Fibroblast of lung (primary cell): Measurements from ENCODE around the gene DENND11. TPM values are rescaled to one million over a fixed set of nuclear protein-coding genes. Genes with fewer than 3 reads are reported as not detected.

Experiments used
- DNase-seq, 2 donors: peaks; one replicate each; pipeline versions ENCODE4 v3.0.0 to v3.0.0-alpha.2; 2010; ENCODE audit warnings: low read depth in 2 of 2
- H2AFZ ChIP-seq: 2 replicates; pipeline ENCODE4 v1.5.1; 2012; ENCODE audit warnings: low read length, control low read depth, inconsistent platforms
- H3K27ac ChIP-seq: 2 replicates; pipeline ENCODE4 v1.5.1; 2011; ENCODE audit warnings: low read length, control low read depth; ENCODE audit not compliant: insufficient read depth
- H3K27me3 ChIP-seq: 2 replicates; pipeline ENCODE4 v1.5.1; 2011; ENCODE audit warnings: mild to moderate bottlenecking, low read length; ENCODE audit not compliant: control insufficient read depth, insufficient read depth
- H3K36me3 ChIP-seq: 2 replicates; pipeline ENCODE4 v1.5.1; 2011; ENCODE audit warnings: low read length; ENCODE audit not compliant: control insufficient read depth, insufficient read depth
- H3K4me1 ChIP-seq: 2 replicates; pipeline ENCODE4 v1.5.1; 2011; ENCODE audit warnings: low read length; ENCODE audit not compliant: control insufficient read depth, insufficient read depth; ENCODE audit errors: extremely low read depth
- H3K4me2 ChIP-seq: 2 replicates; pipeline ENCODE4 v1.5.1; 2011; ENCODE audit warnings: low read length, control low read depth; ENCODE audit not compliant: insufficient read depth; ENCODE audit errors: extremely low read depth
- H3K4me3 ChIP-seq, 4 experiments: fragments of 200-600 bp in 1 of 4; sonication (generic) in 1 of 4; replicated peaks in 1 of 4; 2 replicates each; pipeline ENCODE4 v1.5.1; 2011 to 2016; ENCODE audit warnings: low read length in 4 of 4, low read depth in 3 of 4, mild to moderate bottlenecking in 3 of 4, control low read depth in 2 of 4, inconsistent platforms in 1 of 4, mixed read lengths in 1 of 4; ENCODE audit not compliant: insufficient read depth in 1 of 4; ENCODE audit errors: control extremely low read depth in 1 of 4
- H3K79me2 ChIP-seq: 2 replicates; pipeline ENCODE4 v1.5.1; 2012; ENCODE audit warnings: mild to moderate bottlenecking, low read length, inconsistent platforms; ENCODE audit not compliant: control insufficient read depth, insufficient read depth
- H3K9ac ChIP-seq: 2 replicates; pipeline ENCODE4 v1.5.1; 2011; ENCODE audit warnings: mild to moderate bottlenecking, low read length, control low read depth; ENCODE audit not compliant: insufficient read depth
- H3K9me3 ChIP-seq: 2 replicates; pipeline ENCODE4 v1.5.1; 2012; ENCODE audit warnings: low read depth, low read length; ENCODE audit not compliant: control insufficient read depth, insufficient read depth
- H4K20me1 ChIP-seq: 2 replicates; pipeline ENCODE4 v1.5.1; 2011; ENCODE audit warnings: low read length; ENCODE audit not compliant: control insufficient read depth, insufficient read depth; ENCODE audit errors: extremely low read depth
- CTCF ChIP-seq, 2 donors: IDR thresholded peaks in 1 of 2; conservative IDR thresholded peaks in 1 of 2; 1 replicate in 1 of 2; 2 replicates in 1 of 2; pipeline ENCODE4 v1.5.1; 2011 to 2012; ENCODE audit warnings: low read length in 2 of 2, control low read depth in 1 of 2, inconsistent platforms in 1 of 2, low read depth in 1 of 2, mild to moderate bottlenecking in 1 of 2
- EZH2 ChIP-seq: IDR thresholded peaks from 2 replicates; pipeline ENCODE4 v1.5.1; 2012; ENCODE audit warnings: low read length, control low read depth, mild to moderate bottlenecking; ENCODE audit errors: missing control alignments
- polyA plus RNA-seq, 2 donors: library from polyadenylated mRNA; depleted of rRNA in 1 of 2; stranded (reverse) in 1 of 2; unstranded in 1 of 2; fragments of >200 nt; gene quantifications; 2 replicates each; pipeline ENCODE4 v1.2.1, GENCODE V29; 2011 to 2012; ENCODE audit warnings: missing spikeins in 1 of 2
- total RNA-seq: library from RNA; depleted of rRNA; stranded (reverse); fragments of >200 nt; gene quantifications from 2 replicates; pipeline ENCODE4 v1.2.1, GENCODE V29; 2014

Gene DENND11
- total and polyA plus RNA-seq, 2 donors (not counting 1 experiment from before 2014, with no cell fraction given), result 2.7 to 6.1 TPM

- DNase-seq, result no peak
- Histone ChIP-seq H4K20me1 (no peaks in the 10 kb centered on the region), H3K36me3 (no peaks in the 10 kb centered on the region), H3K27ac (no peak overlapping the region), H3K9ac (no peak overlapping the region), H3K27me3 (no peaks in the 10 kb centered on the region), H3K4me2 (no peak overlapping the region), H2AFZ (no peak overlapping the region), H3K4me1 (no peaks in the 10 kb centered on the region), H3K4me3 (no peak overlapping the region), H3K79me2 (no peaks in the 10 kb centered on the region), H3K9me3 (no peaks in the 10 kb centered on the region)
- TF ChIP-seq CTCF (conservative IDR thresholded peaks at IDR 0.05 in 1 of 2, IDR thresholded peaks at IDR 0.05 in 1 of 2; ENCODE audit: low read depth in 1 of 2, low read length in 2 of 2) (no peak), EZH2 (no peak)
These were observed 27.1 kb upstream of the DENND11 start for GRCh38 chr7:141729020-141729419.

GRCh38 chr7:141722529-141722928 lies 20.6 kb upstream of the DENND11 start:
- H3K36me3 ChIP-seq, result no peaks in the 10 kb centered on the region
- no peak for DNase-seq
- TF ChIP-seq CTCF (conservative IDR thresholded peaks at IDR 0.05 in 1 of 2, IDR thresholded peaks at IDR 0.05 in 1 of 2; ENCODE audit: low read depth in 1 of 2, low read length in 2 of 2), result no peak
- no peak for TF ChIP-seq EZH2
- no peak overlapping the region for H3K27ac ChIP-seq
- no peaks in the 10 kb centered on the region for H3K27me3 ChIP-seq
- H3K79me2 ChIP-seq, result no peaks in the 10 kb centered on the region
- H3K4me1 ChIP-seq, result no peaks in the 10 kb centered on the region
- H4K20me1 ChIP-seq, result no peaks in the 10 kb centered on the region
- H3K4me3 ChIP-seq, result no peak overlapping the region
- H3K9ac ChIP-seq, result no peak overlapping the region
- H2AFZ ChIP-seq, result no peak overlapping the region
- H3K4me2 ChIP-seq, result no peak overlapping the region
- no peaks in the 10 kb centered on the region for H3K9me3 ChIP-seq

GRCh38 chr7:141717450-141717849 lies 15.5 kb upstream of the DENND11 start:
- Histone ChIP-seq H2AFZ (no peak overlapping the region), H3K27ac (no peak overlapping the region), H3K9ac (no peak overlapping the region), H4K20me1 (no peaks in the 10 kb centered on the region), H3K4me3 (no peak overlapping the region), H3K27me3 (no peaks in the 10 kb centered on the region), H3K4me1 (no peaks in the 10 kb centered on the region), H3K79me2 (no peaks in the 10 kb centered on the region), H3K4me2 (no peak overlapping the region), H3K36me3 (no peaks in the 10 kb centered on the region), H3K9me3 (no peaks in the 10 kb centered on the region)
- TF ChIP-seq EZH2, result no peak
- no peak for TF ChIP-seq CTCF (conservative IDR thresholded peaks at IDR 0.05 in 1 of 2, IDR thresholded peaks at IDR 0.05 in 1 of 2; ENCODE audit: low read depth in 1 of 2, low read length in 2 of 2)
- DNase-seq, result no peak
